Ectodermal cell (in vitro differentiated cells): Measurements from ENCODE around the gene TMEM233.

Experiments used
- H3K27ac ChIP-seq: 2 replicates; pipeline ENCODE4 v1.7.0; 2013; ENCODE audit warnings: mild to moderate bottlenecking, low read depth, low read length; ENCODE audit not compliant: insufficient read depth, poor library complexity, severe bottlenecking
- H3K27me3 ChIP-seq: 2 replicates; pipeline ENCODE4 v1.7.0; 2013; ENCODE audit warnings: mild to moderate bottlenecking, low read length; ENCODE audit not compliant: insufficient read depth, control insufficient read depth, poor library complexity, severe bottlenecking
- H3K36me3 ChIP-seq: one replicate; pipeline ENCODE4 v1.7.0; 2013; ENCODE audit warnings: low read length; ENCODE audit not compliant: control insufficient read depth, insufficient read depth
- H3K4me1 ChIP-seq: one replicate; pipeline ENCODE4 v1.7.0; 2013; ENCODE audit warnings: low read length; ENCODE audit not compliant: control insufficient read depth, insufficient read depth
- H3K4me3 ChIP-seq: 2 replicates; pipeline ENCODE4 v1.7.0; 2013; ENCODE audit warnings: low read depth, low read length, control low read depth; ENCODE audit not compliant: insufficient read depth
- H3K9me3 ChIP-seq: 2 replicates; pipeline ENCODE4 v1.7.0; 2013; ENCODE audit warnings: mild to moderate bottlenecking, low read length, moderate library complexity; ENCODE audit not compliant: control insufficient read depth
- WGBS, 2 experiments: methylation state at CpG; one replicate each; pipeline ENCODE4 v1.1.7; 2013; ENCODE audit warnings: missing lambda C conversion rate in 2 of 2; 5-methylcytosine and 5-hydroxymethylcytosine counted together

TMEM233 gene

DNA sequence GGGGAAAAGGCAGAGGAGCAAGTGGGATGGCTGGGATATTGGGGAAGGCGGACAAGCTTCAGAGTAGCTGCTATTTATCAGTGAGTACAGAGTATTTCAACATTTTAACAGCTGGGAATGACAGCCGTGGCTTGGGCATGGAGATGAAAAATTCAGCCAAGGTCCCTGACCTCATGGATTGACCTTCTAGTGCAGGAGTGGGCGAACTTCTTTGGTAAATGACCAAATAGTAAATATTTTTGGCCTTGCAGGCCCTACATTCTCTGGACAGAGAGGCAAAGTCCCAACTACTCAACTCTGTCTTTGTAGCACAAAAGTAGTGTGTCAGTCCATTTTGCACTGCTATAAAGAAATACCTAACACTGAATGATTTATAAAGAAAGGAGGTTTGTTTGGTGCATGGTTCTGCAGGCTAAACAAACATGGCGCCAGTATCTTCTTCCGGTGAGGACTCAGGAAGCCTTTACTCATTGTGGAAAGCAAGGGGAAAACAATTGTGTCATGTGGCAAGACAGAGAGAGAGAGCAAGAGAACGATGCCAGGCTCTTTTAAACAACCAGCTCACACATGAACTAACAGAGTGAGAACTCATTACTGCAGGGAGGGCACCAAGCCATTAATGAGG, 33.6 kb downstream of the TMEM233 start:
- H3K4me3 ChIP-seq, result no peak overlapping the region
- H3K27ac ChIP-seq, result no peak overlapping the region
- no peaks in the 10 kb centered on the region for H3K4me1 ChIP-seq
- H3K27me3 ChIP-seq, result no peaks in the 10 kb centered on the region
- WGBS, 2 experiments, result 93 to 94% methylated on average over 6 of the region's 6 CpGs
- no peaks in the 10 kb centered on the region for H3K36me3 ChIP-seq
- H3K9me3 ChIP-seq, result no peaks in the 10 kb centered on the region

DNA sequence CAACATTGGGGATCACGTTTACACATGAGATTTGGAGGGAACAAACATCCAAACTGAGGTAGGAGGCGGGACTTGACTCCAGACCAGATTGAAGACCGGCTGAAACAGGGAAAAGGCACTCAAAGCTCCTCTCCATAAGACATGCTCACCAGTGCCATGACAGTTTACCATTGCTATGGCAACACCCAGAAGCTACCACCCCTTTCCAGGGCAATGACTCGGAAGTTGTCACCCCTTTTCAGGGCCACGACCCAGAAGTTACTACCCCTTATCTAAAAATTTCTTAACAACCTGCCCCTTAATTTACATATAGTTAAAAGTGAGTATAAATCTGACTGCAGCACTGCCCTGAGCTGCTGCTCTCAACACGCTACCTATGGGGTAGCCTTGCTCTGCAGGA, 34.1 kb downstream of the TMEM233 start:
- H3K36me3 ChIP-seq, result no peaks in the 10 kb centered on the region
- no peak overlapping the region for H3K27ac ChIP-seq
- no peaks in the 10 kb centered on the region for H3K4me1 ChIP-seq
- 84 to 88% methylated on average over 6 of the region's 6 CpGs for WGBS, 2 experiments
- no peak overlapping the region for H3K4me3 ChIP-seq
- no peaks in the 10 kb centered on the region for H3K9me3 ChIP-seq
- no peaks in the 10 kb centered on the region for H3K27me3 ChIP-seq

DNA sequence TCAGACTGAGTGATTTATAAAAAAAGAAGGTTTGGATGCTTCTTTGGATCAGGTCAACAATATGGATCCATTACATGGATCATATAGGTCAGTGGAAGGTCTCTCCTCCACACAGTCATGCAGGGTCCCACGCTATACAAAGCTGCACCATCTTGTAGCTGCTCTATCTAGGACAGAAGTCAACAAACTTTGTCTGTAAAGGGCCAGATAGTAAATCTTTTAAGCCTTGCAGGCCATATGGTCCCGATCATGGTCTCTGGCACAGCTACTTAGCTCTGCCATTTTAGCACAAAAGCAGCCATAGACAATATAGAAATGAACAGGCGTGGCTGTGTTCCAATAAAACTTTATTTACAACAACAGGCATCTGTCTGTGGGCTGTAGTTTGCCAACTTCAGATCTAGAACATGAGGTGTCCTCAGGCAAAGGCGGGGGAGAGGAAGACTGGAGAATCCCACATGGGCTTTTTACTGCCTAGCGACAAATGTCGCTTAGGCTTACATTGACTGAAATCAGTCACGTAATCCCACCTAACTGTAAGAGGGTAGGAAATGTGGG, 36.7 kb downstream of the TMEM233 start:
- no peak overlapping the region for H3K27ac ChIP-seq
- no peaks in the 10 kb centered on the region for H3K36me3 ChIP-seq
- no peaks in the 10 kb centered on the region for H3K4me1 ChIP-seq
- 92 to 96% methylated on average over 7 of the region's 7 CpGs for WGBS, 2 experiments
- H3K27me3 ChIP-seq, result no peaks in the 10 kb centered on the region
- no peaks in the 10 kb centered on the region for H3K9me3 ChIP-seq
- no peak overlapping the region for H3K4me3 ChIP-seq

DNA sequence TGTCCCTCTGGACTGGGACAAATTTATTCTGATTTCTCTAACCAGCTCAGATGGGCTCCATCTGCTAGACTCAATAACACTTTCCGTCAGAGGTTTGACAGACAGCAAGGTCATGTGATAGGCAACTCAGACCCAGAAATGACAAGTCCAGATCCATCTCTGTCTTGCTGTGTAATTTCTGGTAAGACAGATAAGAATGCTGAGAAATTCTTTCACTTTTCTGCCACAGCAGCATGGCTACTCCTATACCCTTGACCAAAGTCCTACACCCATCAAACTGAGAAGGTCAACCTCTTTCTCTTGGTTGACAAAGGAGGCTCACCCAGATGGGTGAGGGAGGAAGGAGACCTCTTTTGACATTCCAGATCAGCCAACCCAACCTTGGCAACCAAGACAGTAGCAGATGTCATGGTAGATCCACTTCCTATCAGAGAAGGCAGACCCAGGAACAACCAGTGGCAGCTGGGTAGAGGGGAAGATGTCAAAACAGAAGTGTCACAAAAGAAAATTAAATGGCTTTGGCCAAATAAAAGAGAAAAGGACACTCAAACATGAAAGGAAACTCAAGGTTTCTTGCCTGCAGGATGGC, 37.5 kb downstream of the TMEM233 start:
- Histone ChIP-seq H3K4me1 (no peaks in the 10 kb centered on the region), H3K27me3 (no peaks in the 10 kb centered on the region), H3K9me3 (no peaks in the 10 kb centered on the region), H3K36me3 (no peaks in the 10 kb centered on the region), H3K27ac (no peak overlapping the region), H3K4me3 (no peak overlapping the region)
- 94 to 96% methylated on average over 1 of the region's 1 CpG for WGBS, 2 experiments

DNA sequence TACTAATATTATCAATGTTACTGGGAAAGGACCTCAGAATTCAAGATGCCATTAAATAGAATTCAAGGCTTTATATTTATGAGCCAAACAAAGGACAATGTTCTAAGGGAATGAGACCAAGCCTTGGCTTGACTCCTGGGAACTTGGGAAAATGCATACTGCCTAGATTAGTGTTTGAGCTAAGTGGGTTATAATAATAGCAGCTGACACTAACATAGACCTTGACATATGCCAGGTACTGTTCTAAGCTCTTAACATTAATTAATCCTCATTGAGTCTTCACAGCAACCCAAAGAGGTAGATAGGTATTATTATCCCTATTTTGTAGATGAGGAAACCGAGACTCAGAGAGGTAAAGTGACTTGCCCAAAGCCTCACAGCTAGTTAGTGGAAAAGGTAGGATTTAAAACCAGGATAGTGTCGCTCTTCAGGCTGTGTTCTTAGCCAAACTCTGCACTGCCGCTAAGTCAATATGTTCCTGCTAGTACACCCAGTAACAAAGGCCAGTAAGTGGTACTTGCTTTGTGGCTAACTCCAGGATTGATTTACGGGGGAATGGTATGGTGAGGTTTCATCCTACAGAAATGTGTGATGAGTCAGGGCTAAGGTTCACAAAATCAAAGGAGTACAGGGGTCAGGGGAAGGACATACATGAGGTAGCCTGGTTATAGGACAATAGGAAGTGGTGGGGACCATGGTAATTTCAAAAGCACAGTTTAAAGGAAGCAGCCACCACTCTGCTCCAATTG, 38.5 kb downstream of the TMEM233 start:
- Histone ChIP-seq H3K4me3 (no peak overlapping the region), H3K36me3 (no peaks in the 10 kb centered on the region), H3K4me1 (no peaks in the 10 kb centered on the region), H3K27me3 (no peaks in the 10 kb centered on the region), H3K27ac (no peak overlapping the region), H3K9me3 (no peaks in the 10 kb centered on the region)
- 91 to 93% methylated on average over 4 of the region's 4 CpGs for WGBS, 2 experiments

DNA sequence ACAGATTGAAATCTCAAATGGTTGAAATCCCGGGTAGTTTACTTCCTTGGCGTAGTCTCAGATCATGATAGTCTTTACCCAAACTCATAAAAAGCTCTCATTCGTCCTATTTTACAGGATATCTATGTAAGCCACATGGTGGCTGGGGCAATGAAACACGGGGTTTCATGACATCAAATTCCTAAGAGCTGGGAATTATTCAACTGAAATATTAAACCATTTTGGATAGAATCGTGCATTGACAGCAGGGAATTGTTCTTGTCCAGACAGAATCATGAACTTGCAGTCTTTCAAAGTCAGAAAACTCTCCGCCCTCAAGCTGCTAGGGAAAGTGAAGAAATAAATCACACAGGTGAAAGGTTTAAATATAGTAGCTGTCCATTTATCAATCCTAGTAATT, 41.2 kb downstream of the TMEM233 start:
- Histone ChIP-seq H3K4me1 (no peaks in the 10 kb centered on the region), H3K27me3 (no peaks in the 10 kb centered on the region), H3K9me3 (no peaks in the 10 kb centered on the region), H3K36me3 (no peaks in the 10 kb centered on the region), H3K4me3 (no peak overlapping the region), H3K27ac (no peak overlapping the region)
- 85 to 88% methylated on average over 6 of the region's 6 CpGs for WGBS, 2 experiments

DNA sequence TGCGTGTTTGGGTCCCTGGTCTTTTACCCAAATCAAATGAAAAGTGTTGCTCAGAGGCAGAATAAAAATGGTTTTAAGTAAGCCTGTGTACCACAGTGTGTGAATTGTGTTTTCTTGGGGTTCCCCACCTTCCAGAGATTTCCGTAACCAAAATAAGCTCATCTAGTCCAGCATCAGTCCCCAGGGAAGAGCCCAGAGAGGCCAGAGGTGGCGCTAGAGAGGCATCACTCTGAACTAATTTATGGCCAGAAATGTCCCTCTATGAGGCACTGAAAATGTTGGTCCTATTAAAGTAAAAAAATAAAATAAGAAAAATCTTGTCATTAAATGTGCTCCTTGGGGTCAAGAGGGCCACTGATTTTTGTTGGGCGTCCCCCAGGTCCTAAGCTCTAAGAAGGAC, 49.4 kb downstream of the TMEM233 start:
- 70 to 81% methylated on average over 4 of the region's 4 CpGs for WGBS, 2 experiments
- Histone ChIP-seq H3K9me3 (no peaks in the 10 kb centered on the region), H3K27ac (no peak overlapping the region), H3K36me3 (no peaks in the 10 kb centered on the region), H3K4me1 (no peaks in the 10 kb centered on the region), H3K4me3 (no peak overlapping the region), H3K27me3 (no peaks in the 10 kb centered on the region)

DNA sequence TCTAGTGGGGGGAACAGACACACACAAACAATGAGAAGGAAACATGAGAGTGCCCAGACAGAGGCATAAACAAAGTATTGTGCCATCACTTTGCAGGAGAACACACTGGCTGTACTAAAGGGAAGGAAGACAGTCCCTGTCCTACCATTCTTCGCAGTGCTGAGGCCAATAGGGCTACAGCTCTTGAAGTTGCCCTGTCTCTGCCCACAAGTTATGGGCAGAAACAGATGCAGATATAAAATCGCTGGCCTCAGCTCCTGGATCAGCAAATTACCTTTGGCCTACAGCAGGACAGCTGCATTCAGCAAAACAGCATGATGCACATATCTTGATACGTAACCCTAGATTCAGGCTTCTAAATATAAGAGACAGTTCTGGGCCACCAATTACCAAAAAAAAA, 51.4 kb downstream of the TMEM233 start:
- no peak overlapping the region for H3K4me3 ChIP-seq
- no peaks in the 10 kb centered on the region for H3K27me3 ChIP-seq
- no peak overlapping the region for H3K27ac ChIP-seq
- 88 to 91% methylated on average over 3 of the region's 3 CpGs for WGBS, 2 experiments
- no peaks in the 10 kb centered on the region for H3K9me3 ChIP-seq
- H3K36me3 ChIP-seq, result no peaks in the 10 kb centered on the region
- no peaks in the 10 kb centered on the region for H3K4me1 ChIP-seq

DNA sequence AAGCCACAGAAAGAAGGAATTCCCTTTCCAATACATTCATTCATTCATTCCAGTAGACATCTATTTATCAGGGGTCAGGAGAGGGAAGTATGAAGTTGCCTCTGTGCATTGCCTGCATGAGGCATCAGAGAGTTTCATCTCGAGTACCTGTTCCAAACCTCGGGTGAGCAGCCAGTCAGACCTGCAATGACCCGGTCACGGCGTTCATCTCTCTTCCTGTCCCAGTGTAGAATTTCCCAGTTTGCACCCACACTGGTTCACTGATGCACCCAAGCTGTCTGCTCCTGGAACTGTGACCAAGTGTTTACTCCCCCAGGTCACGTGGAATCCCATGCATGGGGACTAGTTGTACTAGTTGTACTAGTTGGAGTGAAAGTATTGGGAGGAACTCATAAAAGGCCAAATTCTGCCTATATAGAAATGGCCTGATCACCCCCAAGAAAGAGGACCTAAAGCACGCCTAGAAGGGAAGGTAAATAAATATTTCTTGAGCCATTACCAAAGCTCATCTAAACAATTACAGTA, 52.0 kb downstream of the TMEM233 start:
- no peaks in the 10 kb centered on the region for H3K36me3 ChIP-seq
- no peaks in the 10 kb centered on the region for H3K9me3 ChIP-seq
- no peak overlapping the region for H3K27ac ChIP-seq
- no peaks in the 10 kb centered on the region for H3K27me3 ChIP-seq
- no peaks in the 10 kb centered on the region for H3K4me1 ChIP-seq
- 86 to 88% methylated on average over 7 of the region's 7 CpGs for WGBS, 2 experiments
- H3K4me3 ChIP-seq, result no peak overlapping the region

DNA sequence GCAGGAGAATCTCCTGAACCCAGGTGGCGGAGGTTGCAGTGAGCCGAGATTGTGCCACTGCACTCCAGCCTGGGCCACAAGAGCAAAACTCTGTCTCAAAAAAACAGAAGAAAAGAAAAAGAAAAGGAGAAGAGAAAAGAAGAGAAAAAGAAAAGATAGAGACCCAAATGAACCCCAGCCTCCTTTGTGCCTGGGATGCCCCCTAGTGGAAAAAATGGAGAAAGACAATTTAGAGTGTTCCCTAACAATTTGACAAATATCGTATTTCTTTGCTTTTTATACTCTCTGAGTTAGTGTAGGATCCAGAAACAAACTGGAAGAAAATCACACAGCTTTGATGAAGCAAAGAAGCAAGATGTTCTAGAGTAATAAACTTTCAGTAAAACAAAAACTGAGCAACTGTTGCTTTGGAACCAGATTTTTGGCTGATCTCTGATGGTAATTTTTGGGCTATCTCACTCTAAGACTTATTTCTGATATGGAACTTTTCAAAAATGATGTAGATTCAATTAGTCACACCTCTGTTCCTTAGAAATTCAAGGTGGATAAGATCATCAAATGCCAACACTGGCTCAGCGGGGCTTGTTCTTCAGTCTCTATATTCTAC, 55.7 kb downstream of the TMEM233 start:
- no peaks in the 10 kb centered on the region for H3K27me3 ChIP-seq
- WGBS, 2 experiments, result 70 to 78% methylated on average over 4 of the region's 4 CpGs
- H3K27ac ChIP-seq, result no peak overlapping the region
- no peaks in the 10 kb centered on the region for H3K36me3 ChIP-seq
- no peak overlapping the region for H3K4me3 ChIP-seq
- H3K4me1 ChIP-seq, result no peaks in the 10 kb centered on the region
- peaks cover 3% of the 10 kb centered on the region for H3K9me3 ChIP-seq
